ENCODE results near the gene FERMT3.

DNA sequence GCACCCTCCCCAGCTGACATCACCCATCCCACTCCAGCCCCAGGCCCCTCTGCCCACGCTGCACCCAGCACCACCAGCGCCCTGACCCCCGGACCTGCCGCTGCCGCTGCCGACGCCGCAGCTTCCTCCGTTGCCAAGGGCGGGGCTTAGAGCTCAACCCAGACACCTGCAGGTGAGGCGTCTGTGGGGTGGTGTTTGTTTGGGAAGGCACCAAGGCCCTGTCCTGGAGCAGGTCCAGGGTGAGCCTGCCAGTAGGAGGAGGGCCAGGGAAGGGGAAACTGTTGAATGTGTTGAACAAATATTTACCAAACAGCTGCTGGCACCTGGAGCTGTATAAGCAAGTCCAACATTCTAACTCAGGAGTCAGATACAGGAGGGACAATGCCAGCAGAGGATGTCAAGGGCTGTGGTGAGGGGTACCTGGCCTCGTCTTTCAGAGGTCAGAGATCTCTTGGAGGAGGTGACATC lies 31.0 kb downstream of the FERMT3 start:
- TF ChIP-seq, protein P1, sequence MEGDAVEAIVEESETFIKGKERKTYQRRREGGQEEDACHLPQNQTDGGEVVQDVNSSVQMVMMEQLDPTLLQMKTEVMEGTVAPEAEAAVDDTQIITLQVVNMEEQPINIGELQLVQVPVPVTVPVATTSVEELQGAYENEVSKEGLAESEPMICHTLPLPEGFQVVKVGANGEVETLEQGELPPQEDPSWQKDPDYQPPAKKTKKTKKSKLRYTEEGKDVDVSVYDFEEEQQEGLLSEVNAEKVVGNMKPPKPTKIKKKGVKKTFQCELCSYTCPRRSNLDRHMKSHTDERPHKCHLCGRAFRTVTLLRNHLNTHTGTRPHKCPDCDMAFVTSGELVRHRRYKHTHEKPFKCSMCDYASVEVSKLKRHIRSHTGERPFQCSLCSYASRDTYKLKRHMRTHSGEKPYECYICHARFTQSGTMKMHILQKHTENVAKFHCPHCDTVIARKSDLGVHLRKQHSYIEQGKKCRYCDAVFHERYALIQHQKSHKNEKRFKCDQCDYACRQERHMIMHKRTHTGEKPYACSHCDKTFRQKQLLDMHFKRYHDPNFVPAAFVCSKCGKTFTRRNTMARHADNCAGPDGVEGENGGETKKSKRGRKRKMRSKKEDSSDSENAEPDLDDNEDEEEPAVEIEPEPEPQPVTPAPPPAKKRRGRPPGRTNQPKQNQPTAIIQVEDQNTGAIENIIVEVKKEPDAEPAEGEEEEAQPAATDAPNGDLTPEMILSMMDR (IDR thresholded peaks at IDR 0.05), result no peak
- TF ChIP-seq POLR2AphosphoS5 (IDR thresholded peaks at IDR 0.05), result no peak
- peak in 1 of 2 donors; percentile 10 for TF ChIP-seq POLR2A (IDR thresholded peaks at IDR 0.05)

Data from sigmoid colon (tissue), 4 donors.